Stomach (tissue), 4 donors: ENCODE data around the gene RMND1.

Experiments used
- EP300 ChIP-seq: sonication (generic); formaldehyde crosslinking; IDR thresholded peaks from one replicate; pipeline ENCODE4 v1.6.1; 2017; ENCODE audit warnings: antibody characterized with exemption
- POLR2A ChIP-seq, 4 donors: fragments of 450-650 bp; IDR thresholded peaks; one replicate each; pipeline ENCODE4 v1.6.1; 2016; ENCODE audit warnings: antibody characterized with exemption in 4 of 4, control low read depth in 2 of 4, mild to moderate bottlenecking in 1 of 4, moderate library complexity in 1 of 4
- TF ChIP-seq, protein P1 (sequence below), 7 experiments: fragments of 450-650 bp in 4 of 7; fragments of 200-600 bp in 3 of 7; sonication (generic) in 3 of 7; IDR thresholded peaks; one replicate each; pipeline ENCODE4 v1.5.1; 2016 to 2019; ENCODE audit warnings: antibody characterized with exemption in 7 of 7, control low read depth in 2 of 7, mild to moderate bottlenecking in 1 of 7

GRCh38 chr6:151431337-151431736, 20.6 kb downstream of the RMND1 start:
- no peak for TF ChIP-seq POLR2A (IDR thresholded peaks at IDR 0.05)
- TF ChIP-seq, protein P1, sequence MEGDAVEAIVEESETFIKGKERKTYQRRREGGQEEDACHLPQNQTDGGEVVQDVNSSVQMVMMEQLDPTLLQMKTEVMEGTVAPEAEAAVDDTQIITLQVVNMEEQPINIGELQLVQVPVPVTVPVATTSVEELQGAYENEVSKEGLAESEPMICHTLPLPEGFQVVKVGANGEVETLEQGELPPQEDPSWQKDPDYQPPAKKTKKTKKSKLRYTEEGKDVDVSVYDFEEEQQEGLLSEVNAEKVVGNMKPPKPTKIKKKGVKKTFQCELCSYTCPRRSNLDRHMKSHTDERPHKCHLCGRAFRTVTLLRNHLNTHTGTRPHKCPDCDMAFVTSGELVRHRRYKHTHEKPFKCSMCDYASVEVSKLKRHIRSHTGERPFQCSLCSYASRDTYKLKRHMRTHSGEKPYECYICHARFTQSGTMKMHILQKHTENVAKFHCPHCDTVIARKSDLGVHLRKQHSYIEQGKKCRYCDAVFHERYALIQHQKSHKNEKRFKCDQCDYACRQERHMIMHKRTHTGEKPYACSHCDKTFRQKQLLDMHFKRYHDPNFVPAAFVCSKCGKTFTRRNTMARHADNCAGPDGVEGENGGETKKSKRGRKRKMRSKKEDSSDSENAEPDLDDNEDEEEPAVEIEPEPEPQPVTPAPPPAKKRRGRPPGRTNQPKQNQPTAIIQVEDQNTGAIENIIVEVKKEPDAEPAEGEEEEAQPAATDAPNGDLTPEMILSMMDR (IDR thresholded peaks at IDR 0.05): no peak
- TF ChIP-seq EP300: no peak
